ELF-1 (cell line): Measurements from ENCODE around the gene COL4A2.

Experiments
- DNase-seq: peaks from one replicate; pipeline ENCODE4 v3.0.0-alpha.2; 2016; ENCODE audit warnings: low read depth, low spot score

The COL4A2 gene

GRCh38 chr13:110354715-110355473, 47.8 kb downstream of the COL4A2 start:
- DNase-seq = no peak

DNA sequence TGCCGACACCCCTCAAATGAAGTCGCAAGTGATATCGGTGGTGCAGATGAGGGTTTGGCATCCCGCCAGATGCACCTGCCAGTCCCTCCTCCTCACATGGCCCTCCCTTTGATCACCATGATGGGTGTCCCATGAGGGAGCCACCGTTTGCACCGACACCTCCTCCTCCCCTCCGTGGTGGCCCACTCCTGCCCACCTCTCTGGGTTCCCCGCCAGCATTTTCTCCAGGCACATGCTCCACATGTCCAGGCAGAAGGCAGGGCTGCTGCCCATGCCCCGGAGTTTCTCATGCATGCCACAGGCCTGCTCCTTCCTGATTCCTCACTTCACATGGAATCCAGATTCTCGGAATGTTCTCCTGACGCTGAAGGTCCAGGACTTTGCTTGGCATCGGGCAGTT, 49.3 kb downstream of the COL4A2 start:
- DNase-seq = no peak

DNA sequence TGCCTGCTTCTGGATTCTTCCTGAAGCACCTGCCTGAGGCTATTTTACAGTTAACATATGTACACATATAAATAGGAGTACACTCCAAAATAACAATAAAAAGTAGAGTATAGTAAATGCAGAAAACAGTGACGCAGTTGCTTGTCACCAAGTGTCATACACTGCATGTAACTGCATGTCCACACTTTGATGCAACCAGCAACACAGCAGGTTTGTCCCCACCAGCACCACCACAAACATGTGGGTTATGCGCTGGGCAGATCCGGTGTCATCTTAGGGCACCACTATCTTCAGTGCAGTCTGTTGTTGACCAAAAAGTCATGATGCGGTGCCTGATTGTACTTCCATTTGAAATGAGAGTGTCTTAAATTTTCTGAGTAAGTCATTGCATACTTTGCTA, 51.3 kb downstream of the COL4A2 start:
- DNase-seq = no peak

GRCh38 chr13:110359840-110360301, 52.8 kb downstream of the COL4A2 start:
- DNase-seq = no peak

GRCh38 chr13:110360598-110360997, 53.5 kb downstream of the COL4A2 start:
- no peak for DNase-seq

DNA sequence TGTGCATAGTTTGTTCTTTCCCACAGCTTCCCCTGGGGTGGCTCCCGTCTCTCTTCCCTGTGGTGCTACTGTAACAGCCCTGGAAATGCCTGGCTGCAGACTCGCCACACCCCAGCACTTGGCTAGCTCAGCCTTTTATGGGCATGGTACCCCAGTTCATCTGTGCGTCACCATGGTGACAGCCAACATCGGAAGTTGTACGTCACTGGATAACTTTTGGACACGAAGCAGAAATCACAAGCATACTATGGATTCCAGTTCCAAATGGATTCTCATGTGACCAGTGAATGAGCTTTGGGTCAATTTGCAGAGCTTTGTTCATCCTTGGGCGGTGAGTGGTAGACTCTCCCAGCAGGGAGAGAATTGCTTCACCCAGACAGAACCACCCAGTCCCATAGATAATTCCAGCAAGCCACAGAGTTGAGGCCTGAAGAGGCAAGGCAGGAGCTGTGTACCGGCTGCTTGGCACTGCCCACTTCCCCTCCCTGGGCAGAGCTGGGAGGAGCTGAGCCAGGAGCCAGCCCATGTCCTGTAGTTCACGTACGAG, 54.4 kb downstream of the COL4A2 start:
- no peak for DNase-seq

DNA sequence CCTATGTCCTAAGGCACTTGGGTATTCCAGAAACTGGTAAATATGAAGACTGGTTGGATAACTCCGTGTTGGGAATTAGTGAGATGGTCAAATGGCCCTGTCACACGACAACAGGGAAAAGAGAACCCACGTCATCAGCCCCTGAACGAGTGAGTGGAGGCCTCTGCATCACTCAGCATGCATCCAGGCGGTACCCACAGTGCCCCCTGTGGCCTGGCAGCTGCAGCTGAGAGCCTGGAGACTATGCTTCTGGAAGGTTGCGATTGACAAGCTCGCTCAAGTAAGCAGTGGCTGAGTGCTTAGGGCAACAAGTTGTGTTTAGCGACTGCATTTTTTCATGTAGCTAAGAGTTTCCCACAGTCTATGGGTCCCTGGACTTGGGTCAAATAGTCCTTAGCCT, 55.9 kb downstream of the COL4A2 start:
- peak; percentile 37 for DNase-seq

GRCh38 chr13:110364081-110364480, 57.0 kb downstream of the COL4A2 start:
- DNase-seq = no peak

GRCh38 chr13:110365876-110366275, 58.8 kb downstream of the COL4A2 start:
- no peak for DNase-seq

DNA sequence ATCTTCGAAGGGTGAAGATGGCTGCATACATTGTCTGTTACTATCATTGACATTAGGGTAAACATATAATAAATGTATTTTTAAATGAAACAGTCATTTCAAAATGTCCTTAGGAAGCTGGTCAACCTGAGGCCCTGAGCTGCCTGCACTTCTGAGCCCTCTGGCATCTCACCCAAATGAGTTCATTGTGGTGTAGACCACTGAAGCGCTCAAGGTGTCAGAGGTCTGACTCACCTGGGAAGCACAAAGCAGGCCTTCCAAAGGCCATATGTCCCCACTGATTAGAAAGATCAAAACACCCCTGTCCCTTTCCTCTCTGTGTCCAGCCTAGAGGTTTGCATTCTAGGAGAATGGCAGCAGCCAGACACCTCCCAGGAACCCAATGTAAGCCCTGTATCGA, 59.6 kb downstream of the COL4A2 start:
- no peak for DNase-seq

GRCh38 chr13:110367620-110368019, 60.5 kb downstream of the COL4A2 start:
- DNase-seq = no peak

DNA sequence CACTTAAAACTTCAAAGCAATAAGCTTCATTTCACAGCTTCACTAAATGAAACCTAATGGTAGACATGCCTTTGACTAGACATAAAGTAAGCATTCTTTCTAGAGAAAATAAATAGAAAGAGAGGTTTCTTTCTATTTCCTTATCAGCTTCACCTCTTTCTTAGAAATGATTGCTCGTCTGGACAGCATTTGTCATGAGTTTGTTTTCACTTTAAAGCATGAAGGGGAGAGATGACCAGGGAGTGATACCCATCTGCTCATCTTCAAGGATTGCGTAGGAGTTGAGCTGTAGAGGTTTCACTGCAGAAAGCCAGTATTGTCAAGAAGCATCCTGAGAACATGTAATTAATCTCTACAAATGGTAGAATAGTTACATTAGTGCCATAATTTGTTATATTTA, 61.3 kb downstream of the COL4A2 start:
- DNase-seq = no peak

DNA sequence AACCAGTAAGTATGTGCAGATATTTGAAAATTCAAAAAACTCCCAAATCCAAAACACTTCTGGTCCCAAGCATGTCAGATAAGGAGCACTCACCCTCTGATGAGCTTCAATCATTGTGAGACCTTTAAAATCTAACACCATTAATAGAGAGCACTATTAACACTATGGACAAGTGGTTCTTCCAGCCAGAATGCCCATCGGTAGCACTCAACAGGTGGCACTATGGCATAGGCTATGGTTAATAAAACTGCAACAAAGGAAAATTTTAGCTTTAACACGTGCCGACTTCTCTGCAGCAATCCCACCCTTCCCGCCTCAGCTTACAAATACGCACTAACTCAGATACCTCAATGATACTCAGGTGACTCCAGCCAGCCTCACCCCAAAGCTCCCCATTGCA, 62.3 kb downstream of the COL4A2 start:
- no peak for DNase-seq

- no peak for DNase-seq
Observed at GRCh38 chr13:110371550-110372465, 64.7 kb downstream of the COL4A2 start.

GRCh38 chr13:110372676-110373075, 65.6 kb downstream of the COL4A2 start:
- no peak for DNase-seq

GRCh38 chr13:110373617-110374016, 66.5 kb downstream of the COL4A2 start:
- no peak for DNase-seq

DNA sequence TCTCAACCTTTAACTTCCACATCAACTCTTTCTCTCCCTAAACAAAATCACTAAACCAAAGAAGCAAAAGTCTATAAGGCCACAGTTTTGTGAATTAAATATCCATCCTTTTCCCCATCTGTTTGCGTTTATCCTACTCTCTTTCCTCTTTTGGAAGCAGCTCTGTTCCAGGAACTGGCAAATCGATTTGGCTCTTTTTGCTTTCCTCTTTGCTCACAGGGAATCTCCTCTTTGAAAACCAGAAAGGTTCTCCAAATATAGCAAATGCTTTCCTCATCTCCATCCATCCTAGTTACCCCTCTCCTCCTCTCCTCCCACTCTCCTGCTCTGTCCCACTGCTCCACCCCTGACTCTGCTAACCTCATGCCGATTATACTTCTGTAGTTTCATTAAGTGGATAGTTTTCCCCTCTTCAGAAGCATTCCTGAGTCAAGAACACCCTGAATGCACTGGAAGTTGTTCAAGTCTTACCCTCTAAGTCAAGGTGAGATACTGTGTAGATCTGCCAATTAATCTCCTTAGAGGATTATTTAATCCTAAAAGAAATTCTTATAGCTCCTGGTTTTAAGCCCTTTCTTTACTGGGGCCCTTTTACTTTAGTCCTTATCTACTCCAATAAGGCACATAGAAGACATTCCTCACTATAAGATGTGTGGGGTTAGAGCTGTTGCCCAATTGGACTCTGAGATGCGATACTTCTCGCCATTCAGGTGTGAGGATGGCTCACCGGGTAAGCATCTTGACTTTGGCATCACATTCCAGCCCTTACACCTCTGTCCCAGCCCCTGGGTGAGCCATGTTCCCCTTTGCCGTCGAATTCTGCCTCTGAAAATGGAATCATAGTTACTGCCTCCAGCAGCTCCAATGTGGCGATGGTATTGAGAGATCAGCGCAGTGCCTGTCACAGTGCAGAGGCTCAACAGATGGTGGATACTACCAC, 67.6 kb downstream of the COL4A2 start:
- no peak for DNase-seq

DNA sequence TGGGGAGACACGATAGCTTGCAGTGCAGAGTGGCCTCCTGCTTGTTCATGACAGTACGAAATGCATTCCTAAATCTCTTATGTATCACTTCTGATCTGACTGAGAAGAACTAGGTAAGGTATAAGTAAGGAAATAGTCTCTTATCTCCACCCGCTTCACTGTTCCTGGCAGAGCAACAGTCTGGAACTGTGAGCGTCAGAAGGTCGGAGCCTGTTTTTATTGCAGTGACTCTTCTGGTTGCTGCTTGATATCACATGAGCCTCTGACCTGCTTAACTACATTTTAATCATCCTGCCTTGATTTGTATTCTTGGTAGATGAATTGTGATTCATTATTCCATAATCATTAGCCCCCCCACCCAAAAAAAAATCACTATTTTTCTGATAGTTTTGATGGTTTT, 69.0 kb downstream of the COL4A2 start:
- DNase-seq = no peak

DNA sequence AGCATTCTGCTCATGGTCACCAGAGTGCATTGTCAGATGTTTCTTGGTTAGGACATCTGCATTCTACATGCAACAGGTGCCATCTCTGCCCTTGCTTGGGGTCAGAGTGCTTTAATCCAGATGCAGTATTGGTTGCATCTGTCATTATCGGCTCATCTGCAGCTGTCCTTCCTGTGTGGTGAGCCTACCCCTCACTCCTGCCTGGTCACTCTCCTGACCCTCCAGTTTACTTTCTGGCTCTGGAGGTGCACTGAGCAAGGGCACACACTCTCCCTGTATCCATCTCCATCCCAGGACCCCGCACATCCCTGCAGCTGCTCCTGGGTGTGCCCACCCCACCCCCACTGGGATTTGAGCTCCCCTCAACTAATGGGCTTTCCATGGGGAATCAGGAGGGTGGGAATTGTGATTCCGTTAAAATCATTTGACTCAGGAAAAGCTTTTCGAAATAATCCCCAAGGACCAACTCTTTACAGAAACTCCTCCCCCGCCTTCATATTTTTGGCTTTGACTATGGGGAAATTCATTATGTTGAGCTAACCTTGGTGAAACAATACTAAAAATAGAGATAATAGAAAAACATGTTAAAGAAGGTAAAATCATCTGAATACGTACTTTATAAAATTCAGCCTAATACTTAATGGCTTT, 70.2 kb downstream of the COL4A2 start:
- no peak for DNase-seq

- DNase-seq = no peak
Observed at GRCh38 chr13:110377826-110378201, 70.7 kb downstream of the COL4A2 start.

- DNase-seq = no peak
Observed at GRCh38 chr13:110379358-110379757, 72.3 kb downstream of the COL4A2 start.
